Fibroblast of the aortic adventitia (primary cell): ENCODE data around the gene EXD3. TPM values are rescaled to one million over a fixed set of nuclear protein-coding genes. Genes with fewer than 3 reads are reported as not detected.
A peak's percentile ranks its signal among the peaks of the same experiment; 100 is the strongest.
"Not testable (repeated sequence)": the region's sequence is repeated elsewhere in the genome, so short reads cannot be mapped to it uniquely, and the experiment has no call there.

Source experiments
- DNase-seq: peaks from one replicate; pipeline ENCODE4 v3.0.0-alpha.2; 2010; ENCODE audit warnings: low read depth
- H3K4me3 ChIP-seq: 2 replicates; pipeline ENCODE4 v1.5.1; 2011; ENCODE audit warnings: low read depth, mild to moderate bottlenecking, control low read depth, low read length, moderate library complexity
- total RNA-seq: library from RNA; depleted of rRNA; stranded (reverse); fragments of >200 nt; gene quantifications from 2 replicates; pipeline ENCODE4 v1.2.3, GENCODE V29; 2012; ENCODE audit warnings: low replicate concordance
- TF ChIP-seq, protein P1 (sequence below): IDR thresholded peaks from 2 replicates; pipeline ENCODE4 v1.5.1; 2011; ENCODE audit warnings: mild to moderate bottlenecking, low read length, control low read depth, inconsistent platforms; ENCODE audit not compliant: insufficient read depth

EXD3 gene
- total RNA-seq, 1 donor: 5.2 TPM

DNA sequence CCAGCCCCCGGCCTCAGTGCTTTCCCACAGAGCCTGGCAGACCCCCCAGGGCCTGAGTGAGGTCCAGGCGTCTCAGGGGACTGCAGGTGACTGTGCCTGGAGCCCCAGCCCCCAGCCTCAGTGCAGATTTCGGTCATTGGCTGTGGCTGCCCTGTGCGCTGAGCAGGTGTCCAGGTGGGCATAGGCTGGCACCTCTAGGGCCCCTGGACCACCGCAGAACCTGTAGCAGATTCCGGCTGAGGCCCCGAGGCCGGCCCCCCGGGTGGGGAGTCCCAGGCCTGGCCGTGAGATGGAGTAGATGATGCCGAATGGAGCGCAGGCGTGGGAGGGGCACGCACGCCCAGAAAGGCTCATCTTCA lies 12.1 kb downstream of the EXD3 start:
- TF ChIP-seq, protein P1, sequence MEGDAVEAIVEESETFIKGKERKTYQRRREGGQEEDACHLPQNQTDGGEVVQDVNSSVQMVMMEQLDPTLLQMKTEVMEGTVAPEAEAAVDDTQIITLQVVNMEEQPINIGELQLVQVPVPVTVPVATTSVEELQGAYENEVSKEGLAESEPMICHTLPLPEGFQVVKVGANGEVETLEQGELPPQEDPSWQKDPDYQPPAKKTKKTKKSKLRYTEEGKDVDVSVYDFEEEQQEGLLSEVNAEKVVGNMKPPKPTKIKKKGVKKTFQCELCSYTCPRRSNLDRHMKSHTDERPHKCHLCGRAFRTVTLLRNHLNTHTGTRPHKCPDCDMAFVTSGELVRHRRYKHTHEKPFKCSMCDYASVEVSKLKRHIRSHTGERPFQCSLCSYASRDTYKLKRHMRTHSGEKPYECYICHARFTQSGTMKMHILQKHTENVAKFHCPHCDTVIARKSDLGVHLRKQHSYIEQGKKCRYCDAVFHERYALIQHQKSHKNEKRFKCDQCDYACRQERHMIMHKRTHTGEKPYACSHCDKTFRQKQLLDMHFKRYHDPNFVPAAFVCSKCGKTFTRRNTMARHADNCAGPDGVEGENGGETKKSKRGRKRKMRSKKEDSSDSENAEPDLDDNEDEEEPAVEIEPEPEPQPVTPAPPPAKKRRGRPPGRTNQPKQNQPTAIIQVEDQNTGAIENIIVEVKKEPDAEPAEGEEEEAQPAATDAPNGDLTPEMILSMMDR: no peak

DNA sequence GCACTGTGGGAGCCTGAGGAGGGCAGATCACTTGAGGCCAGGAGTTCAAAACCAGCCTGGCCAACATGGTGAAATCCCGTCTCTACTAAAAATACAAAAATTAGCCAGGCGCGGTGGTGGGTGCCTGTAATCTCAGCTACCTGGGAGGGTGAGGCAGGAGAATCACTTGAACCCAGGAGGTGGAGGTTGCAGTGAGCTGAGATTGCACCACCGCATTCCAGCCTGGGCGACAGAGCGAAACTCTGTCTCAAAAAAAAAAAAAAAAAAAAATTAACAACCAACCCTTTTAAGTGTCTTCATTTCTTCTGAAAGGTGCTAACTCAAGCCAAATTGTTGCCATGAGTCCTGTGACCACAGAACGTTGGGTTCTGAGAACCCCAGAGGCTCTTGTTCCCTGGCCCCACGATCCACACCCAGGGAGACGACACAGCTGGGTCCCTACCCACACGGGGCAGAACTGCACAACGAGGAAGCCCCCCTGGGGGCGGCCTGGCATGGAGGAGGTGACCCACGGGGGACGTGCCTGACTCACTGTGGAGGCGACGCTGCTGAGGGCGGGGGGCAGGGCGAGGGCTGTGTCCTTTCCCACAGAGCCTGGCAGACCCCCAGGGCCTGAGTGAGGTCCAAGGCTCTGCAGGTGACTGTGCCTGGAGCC lies 12.6 kb downstream of the EXD3 start:
- not testable (repeated sequence) for H3K4me3 ChIP-seq, DNase-seq

More for the DNA sequence above, 12.1 kb downstream of the EXD3 start:
- DNase-seq: no peak
- no peak overlapping the region for H3K4me3 ChIP-seq

DNA sequence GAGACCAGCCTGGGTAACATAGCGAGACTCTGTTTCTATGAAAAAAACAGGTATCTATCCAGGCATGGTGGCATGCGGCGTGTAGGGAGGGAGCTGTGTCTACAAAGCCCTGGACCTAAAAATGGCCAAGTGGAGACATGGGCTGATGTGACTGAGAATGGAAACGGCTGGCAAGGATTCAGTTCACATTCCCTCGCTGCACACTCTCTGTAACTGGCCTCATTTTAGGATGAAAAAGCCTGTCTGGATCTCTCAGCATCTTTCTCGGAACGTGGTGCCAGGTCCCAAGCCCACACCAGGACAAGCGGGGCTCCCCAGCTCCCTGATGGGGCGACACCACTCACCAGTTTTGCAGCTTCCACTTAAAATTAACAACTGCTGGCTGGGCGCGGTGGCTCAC lies 13.4 kb downstream of the EXD3 start:
- DNase-seq: no peak
- TF ChIP-seq, protein P1: no peak
- H3K4me3 ChIP-seq: no peak overlapping the region

DNA sequence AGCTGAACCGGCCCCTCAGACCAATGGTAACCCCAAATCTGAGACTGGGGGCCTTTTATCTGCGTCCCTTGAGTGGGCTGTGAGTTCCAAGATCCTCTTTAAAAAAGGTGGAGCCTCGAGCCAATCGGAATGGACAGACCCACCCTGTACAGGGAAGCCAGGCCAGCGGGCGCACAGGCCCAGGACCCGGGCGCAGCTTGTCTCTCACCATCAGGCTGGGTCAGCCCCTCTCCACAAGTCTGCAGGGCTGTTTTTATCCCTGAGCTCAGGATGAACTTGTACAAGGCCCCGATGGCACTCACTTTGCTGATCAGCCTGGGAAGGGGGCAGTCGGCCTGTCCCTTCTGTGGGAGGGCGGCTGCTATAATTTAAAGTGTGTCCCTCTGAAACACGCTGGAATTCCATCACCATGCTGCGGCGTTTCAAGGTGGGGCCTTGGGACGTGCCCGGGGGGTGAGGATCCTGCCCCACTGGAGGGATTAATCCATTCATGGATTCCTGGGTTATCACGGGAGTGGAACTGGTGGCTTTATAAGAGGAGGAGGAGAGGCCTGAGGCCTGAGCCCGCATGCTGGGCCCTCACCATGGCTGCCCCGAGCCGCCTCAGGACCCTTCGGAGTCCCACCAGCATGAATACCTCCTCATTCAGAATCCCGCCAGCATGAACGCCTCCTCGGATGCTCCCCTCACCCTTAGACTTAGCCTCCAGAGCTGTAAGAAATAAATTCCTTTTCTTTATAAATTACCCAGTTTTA lies 14.1 kb downstream of the EXD3 start:
- no peak for DNase-seq
- no peak overlapping the region for H3K4me3 ChIP-seq
- TF ChIP-seq, protein P1: no peak

DNA sequence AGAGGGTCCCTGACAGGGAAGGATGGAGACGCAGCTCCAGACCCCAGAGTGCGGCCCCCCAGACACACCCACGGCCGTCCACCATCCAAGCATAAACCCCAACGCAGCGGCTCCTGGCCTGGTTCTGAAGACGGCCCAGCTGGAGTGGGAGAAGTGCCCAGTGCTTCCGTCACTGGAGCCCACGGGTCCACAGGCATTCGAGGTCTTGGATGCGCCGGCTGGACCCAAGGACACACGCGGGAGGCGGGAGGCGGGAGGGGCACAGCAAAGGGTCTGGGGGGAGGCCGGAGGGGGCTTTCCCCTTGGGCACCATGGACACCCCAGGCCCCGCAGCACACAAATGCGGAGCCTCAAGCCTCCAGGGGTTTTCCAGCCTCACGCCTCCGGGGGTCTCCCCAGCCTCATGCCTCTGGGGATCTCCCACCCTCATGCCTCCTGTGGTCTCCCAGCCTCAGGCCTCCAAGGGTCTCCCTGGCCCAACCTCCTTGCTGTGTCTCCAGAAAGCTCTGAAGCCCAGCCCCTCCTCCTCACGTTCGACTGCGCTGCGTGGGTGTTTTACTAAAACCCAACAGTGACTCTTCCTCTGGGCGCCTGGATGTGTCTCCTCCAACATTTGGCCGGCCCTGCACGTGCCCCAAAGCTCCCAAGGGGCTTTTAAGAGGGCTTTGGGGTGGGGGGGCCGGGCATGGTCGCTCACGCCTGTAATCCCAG lies 15.2 kb downstream of the EXD3 start:
- TF ChIP-seq, protein P1: no peak
- peak; percentile 34 for DNase-seq
- no peak overlapping the region for H3K4me3 ChIP-seq

DNA sequence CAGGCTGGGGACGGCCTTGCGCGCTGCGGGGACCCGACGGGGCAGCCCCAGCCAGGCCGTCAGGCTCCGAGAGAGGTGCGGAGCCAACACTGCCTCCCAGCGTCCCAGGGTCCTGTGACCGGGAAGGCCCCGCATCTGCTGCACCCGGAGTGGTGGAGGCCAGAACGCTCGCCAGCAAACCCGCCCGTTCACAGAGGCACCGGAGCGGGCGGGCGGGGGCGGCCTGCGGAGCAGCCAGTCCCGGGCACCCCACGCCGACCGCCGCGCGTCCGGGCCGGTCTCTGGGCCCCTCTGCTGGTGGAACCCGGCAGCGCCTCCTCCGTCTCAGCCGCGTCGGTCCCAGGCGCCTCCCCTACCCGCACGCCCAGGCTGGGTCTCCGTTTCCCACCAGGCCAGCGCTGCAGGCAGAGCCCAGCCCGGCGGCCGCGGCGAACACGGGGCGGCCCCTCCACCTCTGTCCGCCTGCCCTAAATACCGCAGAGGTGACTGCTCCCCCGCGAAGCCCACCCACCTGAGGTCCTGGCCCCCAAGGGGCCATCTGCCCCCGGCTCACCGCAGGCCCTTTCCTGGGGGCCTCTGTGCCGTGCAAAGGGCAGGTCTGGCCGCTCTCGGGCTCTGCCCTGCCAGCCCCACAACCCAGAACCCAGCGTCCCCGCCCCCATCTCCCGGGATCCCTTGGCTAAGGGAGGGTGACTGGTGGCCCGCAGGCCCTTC lies 15.9 kb downstream of the EXD3 start:
- TF ChIP-seq, protein P1: peak; percentile 67
- DNase-seq: peak; percentile 47
- peak overlapping the region; percentile 55 for H3K4me3 ChIP-seq
